Glutamatergic neuron (in vitro differentiated cells): Measurements from ENCODE around the gene CCDC15. TPM values are rescaled to one million over a fixed set of nuclear protein-coding genes. Genes with fewer than 3 reads are reported as not detected.

ENCODE experiments used
- DNase-seq: peaks from one replicate; pipeline ENCODE4 v3.0.0; 2022
- H3K27ac Mint-ChIP-seq: one replicate; pipeline ENCODE4 v1.8.0; 2020; ENCODE audit warnings: mild to moderate bottlenecking, mixed read lengths, inconsistent platforms; ENCODE audit not compliant: unreplicated experiment
- H3K27me3 Mint-ChIP-seq: one replicate; pipeline ENCODE4 v1.8.0; 2020; ENCODE audit warnings: mild to moderate bottlenecking, moderate library complexity, mixed read lengths, inconsistent platforms; ENCODE audit not compliant: unreplicated experiment
- H3K36me3 Mint-ChIP-seq: one replicate; pipeline ENCODE4 v1.8.0; 2020; ENCODE audit warnings: mild to moderate bottlenecking, mixed read lengths, inconsistent platforms; ENCODE audit not compliant: unreplicated experiment
- H3K4me1 Mint-ChIP-seq: one replicate; pipeline ENCODE4 v1.8.0; 2020; ENCODE audit warnings: mild to moderate bottlenecking, low read depth, mixed read lengths, inconsistent platforms; ENCODE audit not compliant: unreplicated experiment
- H3K4me3 Mint-ChIP-seq: one replicate; pipeline ENCODE4 v1.8.0; 2020; ENCODE audit warnings: mild to moderate bottlenecking, mixed read lengths, inconsistent platforms; ENCODE audit not compliant: unreplicated experiment
- H3K9me3 Mint-ChIP-seq: one replicate; pipeline ENCODE4 v1.8.0; 2020; ENCODE audit warnings: mild to moderate bottlenecking, moderate library complexity, mixed read lengths, inconsistent platforms; ENCODE audit not compliant: unreplicated experiment
- total RNA-seq: library from RNA; stranded (reverse); fragmentation: NEBNext Ultra II Directional; extraction: Animal tissue kit (Norgen Biotek cat#: 25700); gene quantifications from one replicate; pipeline ENCODE4 v1.2.1, GENCODE V29; 2021; ENCODE audit not compliant: unreplicated experiment
- TF ChIP-seq, protein P1 (sequence below): fragments of 200-600 bp; sonication (generic); IDR thresholded peaks from one replicate; pipeline ENCODE4 v1.5.0; 2021; ENCODE audit not compliant: partially characterized antibody, unreplicated experiment

The CCDC15 gene
- total RNA-seq, 1 donor from 2014 or later = 2.8 TPM

DNA sequence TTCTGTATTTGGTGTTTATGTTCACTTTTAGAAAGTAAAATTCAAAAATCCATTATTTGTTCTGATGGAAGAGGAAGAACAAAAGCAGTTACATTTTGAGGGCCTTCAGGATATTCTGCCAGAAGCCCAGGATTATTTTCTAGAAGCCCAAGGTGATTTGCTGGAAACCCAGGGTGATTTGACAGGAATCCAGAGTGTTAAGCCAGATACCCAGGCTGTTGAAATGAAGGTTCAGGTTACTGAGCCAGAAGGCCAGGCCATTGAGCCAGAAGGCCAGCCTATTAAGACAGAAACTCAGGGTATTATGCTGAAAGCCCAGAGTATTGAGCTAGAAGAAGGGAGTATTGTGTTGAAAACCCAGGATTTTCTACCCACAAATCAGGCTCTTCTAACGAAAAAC lies 33.1 kb downstream of the CCDC15 start:
- TF ChIP-seq, protein P1, sequence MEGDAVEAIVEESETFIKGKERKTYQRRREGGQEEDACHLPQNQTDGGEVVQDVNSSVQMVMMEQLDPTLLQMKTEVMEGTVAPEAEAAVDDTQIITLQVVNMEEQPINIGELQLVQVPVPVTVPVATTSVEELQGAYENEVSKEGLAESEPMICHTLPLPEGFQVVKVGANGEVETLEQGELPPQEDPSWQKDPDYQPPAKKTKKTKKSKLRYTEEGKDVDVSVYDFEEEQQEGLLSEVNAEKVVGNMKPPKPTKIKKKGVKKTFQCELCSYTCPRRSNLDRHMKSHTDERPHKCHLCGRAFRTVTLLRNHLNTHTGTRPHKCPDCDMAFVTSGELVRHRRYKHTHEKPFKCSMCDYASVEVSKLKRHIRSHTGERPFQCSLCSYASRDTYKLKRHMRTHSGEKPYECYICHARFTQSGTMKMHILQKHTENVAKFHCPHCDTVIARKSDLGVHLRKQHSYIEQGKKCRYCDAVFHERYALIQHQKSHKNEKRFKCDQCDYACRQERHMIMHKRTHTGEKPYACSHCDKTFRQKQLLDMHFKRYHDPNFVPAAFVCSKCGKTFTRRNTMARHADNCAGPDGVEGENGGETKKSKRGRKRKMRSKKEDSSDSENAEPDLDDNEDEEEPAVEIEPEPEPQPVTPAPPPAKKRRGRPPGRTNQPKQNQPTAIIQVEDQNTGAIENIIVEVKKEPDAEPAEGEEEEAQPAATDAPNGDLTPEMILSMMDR = no peak
- H3K4me3 Mint-ChIP-seq = no peak overlapping the region
- DNase-seq = no peak
- no peaks in the 10 kb centered on the region for H3K4me1 Mint-ChIP-seq
- H3K27me3 Mint-ChIP-seq = no peaks in the 10 kb centered on the region
- no peak overlapping the region for H3K27ac Mint-ChIP-seq
- peaks cover 4% of the 10 kb centered on the region for H3K9me3 Mint-ChIP-seq
- peaks cover 15% of the 10 kb centered on the region for H3K36me3 Mint-ChIP-seq

DNA sequence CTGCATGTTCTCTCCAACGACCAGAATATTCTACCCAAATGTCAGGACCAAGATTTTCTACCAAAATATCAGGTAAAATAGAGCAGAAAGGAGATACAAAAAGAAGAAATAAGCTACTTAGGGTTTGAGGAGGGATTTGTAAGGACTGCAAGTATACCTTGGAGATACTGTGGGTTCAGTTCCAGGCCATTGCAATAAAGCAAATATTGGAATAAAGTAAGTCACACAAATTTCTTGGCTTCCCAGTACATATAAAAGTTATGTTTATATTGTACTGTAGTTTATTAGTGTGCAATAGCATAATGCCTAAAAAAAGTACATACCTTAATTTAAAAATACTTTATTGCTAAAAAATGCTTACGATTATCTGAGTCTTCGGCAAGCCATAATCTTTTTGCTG lies 34.1 kb downstream of the CCDC15 start:
- no peak for DNase-seq
- peaks cover 4% of the 10 kb centered on the region for H3K9me3 Mint-ChIP-seq
- TF ChIP-seq, protein P1 = no peak
- no peak overlapping the region for H3K27ac Mint-ChIP-seq
- no peak overlapping the region for H3K4me3 Mint-ChIP-seq
- H3K27me3 Mint-ChIP-seq = no peaks in the 10 kb centered on the region
- peaks cover 7% of the 10 kb centered on the region for H3K36me3 Mint-ChIP-seq
- no peaks in the 10 kb centered on the region for H3K4me1 Mint-ChIP-seq

DNA sequence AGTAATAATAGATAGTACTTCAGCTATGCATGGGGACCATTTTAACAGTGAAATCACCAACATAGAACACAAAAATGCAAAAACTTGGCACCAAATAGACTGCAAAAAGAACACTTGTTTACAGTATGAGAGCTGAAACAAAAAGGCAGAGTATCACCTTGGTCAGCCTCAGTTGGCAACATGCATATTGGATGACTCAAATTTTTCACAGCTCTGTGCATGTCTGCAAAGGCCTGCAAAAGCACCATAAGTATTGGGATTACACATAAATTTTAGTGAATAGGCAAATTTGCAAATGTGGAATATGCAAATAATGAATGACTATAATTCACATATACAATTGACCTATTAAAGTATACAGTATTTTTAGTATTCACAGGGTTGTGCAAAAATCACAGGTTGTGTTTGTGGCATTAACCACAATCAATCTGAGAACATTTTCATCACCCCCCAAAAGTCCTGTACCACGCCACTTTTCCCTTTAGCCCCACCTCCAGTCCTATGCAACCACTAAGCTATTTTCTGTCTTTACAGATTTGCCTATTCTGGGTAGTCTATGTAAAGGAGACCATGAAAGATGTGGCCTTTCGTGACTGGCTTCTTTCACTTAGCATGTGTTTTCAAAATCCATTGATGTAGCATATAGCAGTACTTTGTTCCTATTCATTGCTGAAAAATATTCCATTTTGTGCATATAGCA lies 47.2 kb downstream of the CCDC15 start:
- Mint-ChIP-seq H3K27me3 (no peaks in the 10 kb centered on the region), H3K4me1 (no peaks in the 10 kb centered on the region), H3K4me3 (no peak overlapping the region), H3K9me3 (peaks cover 2% of the 10 kb centered on the region), H3K36me3 (peaks cover 11% of the 10 kb centered on the region), H3K27ac (no peak overlapping the region)
- TF ChIP-seq, protein P1 = no peak
- no peak for DNase-seq

DNA sequence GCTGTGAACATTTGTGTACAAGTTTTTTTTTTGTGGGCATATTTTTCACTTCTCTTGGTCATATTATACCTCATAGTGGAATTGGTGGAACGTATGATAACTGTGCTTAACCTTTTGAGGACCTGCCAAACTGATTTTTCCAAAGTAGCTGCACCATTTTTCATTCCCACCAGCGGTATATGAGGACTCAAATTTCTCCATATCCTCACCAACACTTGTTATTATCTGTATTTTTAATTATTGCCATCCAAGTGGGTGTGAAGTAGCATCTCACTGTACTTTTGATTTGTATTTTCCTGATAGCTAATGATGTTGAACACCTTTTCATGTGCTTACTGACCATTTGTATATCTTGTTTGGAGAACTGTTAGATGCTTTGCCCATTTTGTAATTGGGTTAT lies 47.8 kb downstream of the CCDC15 start:
- Mint-ChIP-seq H3K27me3 (no peaks in the 10 kb centered on the region), H3K4me1 (no peaks in the 10 kb centered on the region), H3K27ac (no peak overlapping the region), H3K9me3 (peaks cover 2% of the 10 kb centered on the region), H3K36me3 (peaks cover 16% of the 10 kb centered on the region), H3K4me3 (no peak overlapping the region)
- no peak for DNase-seq
- TF ChIP-seq, protein P1 = no peak

- H3K4me1 Mint-ChIP-seq = no peaks in the 10 kb centered on the region
- H3K9me3 Mint-ChIP-seq = peaks cover 2% of the 10 kb centered on the region
- TF ChIP-seq, protein P1 = no peak
- DNase-seq = no peak
- no peaks in the 10 kb centered on the region for H3K27me3 Mint-ChIP-seq
- H3K27ac Mint-ChIP-seq = no peak overlapping the region
- H3K4me3 Mint-ChIP-seq = no peak overlapping the region
- H3K36me3 Mint-ChIP-seq = peaks cover 16% of the 10 kb centered on the region
Observed at GRCh38 chr11:125005491-125005890, 51.5 kb downstream of the CCDC15 start.
